Inferior parietal cortex (tissue), 1 donor: ENCODE data around the gene S100Z.

ENCODE experiments used
- DNase-seq: peaks from one replicate; pipeline ENCODE4 v3.0.0-alpha.2; 2016; ENCODE audit errors: extremely low spot score

The S100Z gene

GRCh38 chr5:76952795-76953536 lies 103.2 kb downstream of the S100Z start, which contains the start of gene CRHBP:
CRHBP (plus strand) TSS chr5:76953045; CDS start chr5:76953135, 90 bp downstream.
- DNase-seq: no peak

GRCh38 chr5:76953551-76954382 lies 104.0 kb downstream of the S100Z start:
- DNase-seq: no peak

- DNase-seq: no peak
These were observed 104.6 kb downstream of the S100Z start for GRCh38 chr5:76954383-76954763.

- no peak for DNase-seq
These were observed 106.2 kb downstream of the S100Z start for GRCh38 chr5:76956033-76956432.

- no peak for DNase-seq
These were observed 109.4 kb downstream of the S100Z start for GRCh38 chr5:76958991-76959767.

- no peak for DNase-seq
These were observed 110.3 kb downstream of the S100Z start for GRCh38 chr5:76960004-76960625.

GRCh38 chr5:76964060-76964459 lies 114.2 kb downstream of the S100Z start:
- no peak for DNase-seq
